ENCODE measurements around the gene SORBS1.

GRCh38 chr10:95403700-95404461 lies 157.3 kb downstream of the SORBS1 start:
- no peak for TF ChIP-seq CTCF (conservative IDR thresholded peaks at IDR 0.05; ENCODE audit: low read depth, low read length)
- no peak for TF ChIP-seq EZH2 (IDR thresholded peaks at IDR 0.05; ENCODE audit: borderline replicate concordance, low read depth, low read length, poor library complexity, severe bottlenecking)

All from A673 (cell line).